Measurements from ENCODE around the gene ZBTB20.

Gene ZBTB20

DNA sequence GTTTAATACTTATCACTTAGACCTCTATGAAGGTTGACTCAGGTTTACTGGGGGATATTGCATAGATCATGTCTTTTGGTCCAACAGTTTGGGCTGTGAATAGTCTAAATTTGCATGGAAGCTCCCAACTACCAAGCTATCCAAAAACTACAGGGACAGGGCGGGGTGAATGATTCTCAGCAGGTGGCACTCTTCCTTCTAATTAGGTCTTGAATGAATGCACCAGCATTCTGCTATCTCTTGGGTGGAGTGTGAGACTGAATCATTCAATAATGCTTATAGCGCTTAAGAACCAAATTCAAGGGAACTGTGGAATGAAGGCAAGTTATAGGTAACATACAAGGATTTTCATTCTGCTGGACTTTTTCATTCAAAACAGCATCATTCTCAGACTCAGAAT, 507.0 kb downstream of the ZBTB20 start:
- DNase-seq (ENCODE audit: low spot score in 2 of 2) (no peak), ATAC-seq (ENCODE audit: low read depth) (no peak)
- peaks cover 24% of the 10 kb centered on the region for H3K36me3 Mint-ChIP-seq
- H3K4me1 Mint-ChIP-seq, result no peaks in the 10 kb centered on the region
- H3K4me3 Mint-ChIP-seq, result no peak overlapping the region
- no peak overlapping the region for H3K27ac Mint-ChIP-seq
- no peaks in the 10 kb centered on the region for H3K27me3 Mint-ChIP-seq
- peaks cover 14% of the 10 kb centered on the region for H3K9me3 Mint-ChIP-seq

- Mint-ChIP-seq H3K27ac (no peak overlapping the region), H3K27me3 (no peaks in the 10 kb centered on the region), H3K4me1 (no peaks in the 10 kb centered on the region), H3K36me3 (peaks cover 24% of the 10 kb centered on the region), H3K4me3 (no peak overlapping the region), H3K9me3 (peaks cover 14% of the 10 kb centered on the region)
- DNase-seq (ENCODE audit: low spot score in 2 of 2), result no peak
- no peak for ATAC-seq (ENCODE audit: low read depth)
Measured at GRCh38 chr3:114639171-114639570, 507.9 kb downstream of the ZBTB20 start.

DNA sequence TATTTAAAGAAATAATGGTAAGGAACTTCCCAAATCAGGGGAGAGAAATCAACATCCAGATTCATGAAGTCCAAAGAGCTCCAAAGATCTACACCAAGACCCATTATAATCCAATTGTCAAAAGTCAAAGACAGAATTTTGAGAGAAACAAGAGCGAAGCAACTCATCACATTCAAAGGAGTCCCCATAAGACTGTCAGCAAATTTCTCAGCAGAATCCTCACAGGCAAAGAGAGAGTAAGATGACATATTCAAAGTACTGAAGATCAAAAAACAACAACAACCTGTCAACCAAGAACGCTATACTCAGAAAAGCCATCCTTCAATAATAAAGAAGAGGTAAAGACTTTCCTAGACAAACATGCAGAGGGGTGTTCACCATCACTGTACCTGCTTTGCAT, 511.2 kb downstream of the ZBTB20 start:
- peaks cover 24% of the 10 kb centered on the region for H3K36me3 Mint-ChIP-seq
- no peak overlapping the region for H3K27ac Mint-ChIP-seq
- H3K4me3 Mint-ChIP-seq, result no peak overlapping the region
- DNase-seq (ENCODE audit: low spot score in 2 of 2) (no peak), ATAC-seq (ENCODE audit: low read depth) (no peak)
- peaks cover 14% of the 10 kb centered on the region for H3K9me3 Mint-ChIP-seq
- H3K4me1 Mint-ChIP-seq, result no peaks in the 10 kb centered on the region
- H3K27me3 Mint-ChIP-seq, result no peaks in the 10 kb centered on the region

GRCh38 chr3:114634635-114635034, 512.5 kb downstream of the ZBTB20 start:
- H3K27me3 Mint-ChIP-seq, result no peaks in the 10 kb centered on the region
- H3K36me3 Mint-ChIP-seq, result peaks cover 24% of the 10 kb centered on the region
- DNase-seq (ENCODE audit: low spot score in 2 of 2) (no peak), ATAC-seq (ENCODE audit: low read depth) (no peak)
- H3K27ac Mint-ChIP-seq, result no peak overlapping the region
- no peak overlapping the region for H3K4me3 Mint-ChIP-seq
- no peaks in the 10 kb centered on the region for H3K4me1 Mint-ChIP-seq
- H3K9me3 Mint-ChIP-seq, result peaks cover 14% of the 10 kb centered on the region

DNA sequence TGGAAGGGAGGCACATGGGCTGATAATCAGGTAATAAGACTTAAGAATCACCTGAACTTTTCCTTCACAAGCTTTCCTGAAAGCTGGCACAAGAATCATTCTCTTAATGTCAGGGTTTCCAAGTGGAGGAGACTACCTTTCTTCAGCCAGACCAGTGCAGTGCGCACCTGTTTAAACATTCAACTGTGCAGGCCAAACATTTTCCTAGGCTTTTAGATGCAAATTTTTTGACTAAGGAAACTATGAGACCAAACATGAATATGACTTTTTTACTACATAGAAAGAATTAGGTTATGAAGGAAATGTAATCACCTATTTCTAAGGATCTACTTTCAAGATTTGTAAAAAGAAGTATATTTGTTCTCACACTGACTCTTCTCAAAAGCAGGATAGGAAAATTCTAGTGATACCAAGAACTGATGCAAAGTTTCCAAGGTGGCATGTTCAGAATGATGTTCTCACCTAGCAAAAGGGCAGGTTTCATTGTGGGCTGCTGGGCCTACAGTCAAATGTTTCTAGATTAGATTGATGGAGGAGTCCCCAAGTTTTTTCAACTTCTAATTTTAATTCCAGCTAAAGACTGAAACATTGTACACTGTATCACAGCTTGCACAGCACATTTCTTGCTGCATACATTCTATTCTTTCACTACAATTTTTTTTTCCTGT, 514.2 kb downstream of the ZBTB20 start:
- Mint-ChIP-seq H3K36me3 (peaks cover 23% of the 10 kb centered on the region), H3K9me3 (peaks cover 14% of the 10 kb centered on the region), H3K27ac (no peak overlapping the region), H3K4me3 (no peak overlapping the region), H3K4me1 (peaks cover 5% of the 10 kb centered on the region), H3K27me3 (no peaks in the 10 kb centered on the region)
- DNase-seq (ENCODE audit: low spot score in 2 of 2) (no peak), ATAC-seq (ENCODE audit: low read depth) (no peak)

DNA sequence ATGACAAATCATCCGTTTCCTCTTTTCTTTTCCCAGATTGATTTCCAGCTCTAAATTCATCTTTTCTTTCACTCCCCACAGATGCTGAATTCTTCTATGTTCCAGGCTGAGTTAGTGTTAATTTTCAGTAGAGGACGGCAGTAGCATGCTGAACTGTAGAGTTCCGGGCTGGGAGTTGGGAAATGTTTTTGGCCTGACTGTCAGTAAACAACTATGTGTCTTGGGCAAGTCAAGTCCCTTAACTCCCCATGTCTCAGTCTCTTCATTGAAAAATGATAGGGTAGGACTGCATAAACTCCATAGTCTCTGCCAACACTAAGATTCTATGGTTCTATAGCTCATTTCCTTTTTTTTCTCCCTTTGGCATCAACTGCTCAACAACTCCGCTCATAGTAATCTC, 519.3 kb downstream of the ZBTB20 start:
- Mint-ChIP-seq H3K4me3 (no peak overlapping the region), H3K36me3 (peaks cover 16% of the 10 kb centered on the region), H3K9me3 (no peaks in the 10 kb centered on the region), H3K27me3 (no peaks in the 10 kb centered on the region), H3K4me1 (peaks cover 32% of the 10 kb centered on the region), H3K27ac (peak overlapping the region; percentile 72)
- no peak for ATAC-seq (ENCODE audit: low read depth)
- DNase-seq (ENCODE audit: low spot score in 2 of 2), result no peak

DNA sequence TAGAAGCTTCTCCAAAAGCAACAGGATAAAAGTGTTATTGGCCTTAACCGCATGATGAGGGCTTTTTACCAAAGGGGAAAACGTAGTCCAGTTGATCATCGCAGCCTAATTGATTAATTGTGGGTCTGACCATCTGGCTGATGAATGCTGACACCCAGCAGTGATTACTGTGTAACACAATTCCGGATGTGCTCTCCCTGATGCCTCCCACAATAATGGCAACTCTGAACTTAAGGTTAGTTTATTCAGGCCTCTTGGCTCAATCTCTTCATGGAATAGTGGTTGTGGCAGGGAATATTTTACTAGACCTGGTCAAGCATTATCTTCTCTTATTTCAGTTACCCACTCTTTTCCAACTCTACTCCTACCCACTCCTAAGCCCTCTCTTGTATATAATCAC, 520.3 kb downstream of the ZBTB20 start:
- ATAC-seq (ENCODE audit: low read depth) (no peak), DNase-seq (ENCODE audit: low spot score in 2 of 2) (no peak)
- no peak overlapping the region for H3K27ac Mint-ChIP-seq
- H3K27me3 Mint-ChIP-seq, result no peaks in the 10 kb centered on the region
- H3K36me3 Mint-ChIP-seq, result peaks cover 16% of the 10 kb centered on the region
- peaks cover 32% of the 10 kb centered on the region for H3K4me1 Mint-ChIP-seq
- no peaks in the 10 kb centered on the region for H3K9me3 Mint-ChIP-seq
- no peak overlapping the region for H3K4me3 Mint-ChIP-seq

GRCh38 chr3:114624571-114625181, 522.4 kb downstream of the ZBTB20 start:
- DNase-seq (ENCODE audit: low spot score in 2 of 2), result no peak
- no peak for ATAC-seq (ENCODE audit: low read depth)

DNA sequence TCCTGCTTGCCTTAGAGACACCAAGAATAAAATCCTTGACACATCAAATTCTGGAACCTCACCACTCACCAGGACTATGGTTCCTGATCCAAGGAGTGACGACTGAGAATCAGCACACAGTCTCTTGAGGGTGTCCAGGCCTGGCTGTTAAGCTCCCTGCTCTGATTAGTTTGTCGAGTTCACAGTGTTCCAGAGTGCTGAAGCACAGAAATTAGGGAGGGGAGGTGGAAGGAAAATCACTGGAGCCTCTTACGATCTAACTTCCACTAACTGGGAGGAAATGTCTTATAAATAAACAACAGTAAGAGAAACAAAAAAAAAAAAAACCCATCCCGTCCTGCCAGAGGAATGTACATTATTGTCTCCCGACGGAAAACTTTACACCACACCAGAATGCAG, 523.0 kb downstream of the ZBTB20 start:
- Mint-ChIP-seq H3K4me1 (peaks cover 32% of the 10 kb centered on the region), H3K27me3 (no peaks in the 10 kb centered on the region), H3K27ac (peak overlapping the region; percentile 55), H3K4me3 (no peak overlapping the region), H3K36me3 (peaks cover 20% of the 10 kb centered on the region), H3K9me3 (no peaks in the 10 kb centered on the region)
- ATAC-seq (ENCODE audit: low read depth) (no peak), DNase-seq (ENCODE audit: low spot score in 2 of 2) (no peak)

More at GRCh38 chr3:114624571-114625181, 522.4 kb downstream of the ZBTB20 start:
- H3K4me1 Mint-ChIP-seq, result peaks cover 32% of the 10 kb centered on the region
- H3K36me3 Mint-ChIP-seq, result peaks cover 20% of the 10 kb centered on the region
- H3K27me3 Mint-ChIP-seq, result no peaks in the 10 kb centered on the region
- H3K27ac Mint-ChIP-seq, result peak overlapping the region; percentile 55
- no peaks in the 10 kb centered on the region for H3K9me3 Mint-ChIP-seq
- H3K4me3 Mint-ChIP-seq, result no peak overlapping the region

GRCh38 chr3:114623420-114624046, 523.6 kb downstream of the ZBTB20 start:
- Mint-ChIP-seq H3K36me3 (peaks cover 20% of the 10 kb centered on the region), H3K27me3 (no peaks in the 10 kb centered on the region), H3K4me3 (no peak overlapping the region), H3K4me1 (peaks cover 32% of the 10 kb centered on the region), H3K27ac (no peak overlapping the region), H3K9me3 (no peaks in the 10 kb centered on the region)
- ATAC-seq (ENCODE audit: low read depth) (peak; percentile 71), DNase-seq (ENCODE audit: low spot score in 2 of 2) (no peak)

- Mint-ChIP-seq H3K27ac (no peak overlapping the region), H3K4me1 (peaks cover 24% of the 10 kb centered on the region), H3K36me3 (peaks cover 14% of the 10 kb centered on the region), H3K27me3 (no peaks in the 10 kb centered on the region), H3K9me3 (no peaks in the 10 kb centered on the region), H3K4me3 (no peak overlapping the region)
- no peak for DNase-seq (ENCODE audit: low spot score in 2 of 2)
- ATAC-seq (ENCODE audit: low read depth), result no peak
Measured at GRCh38 chr3:114622001-114622400, 525.1 kb downstream of the ZBTB20 start.

GRCh38 chr3:114619771-114620170, 527.3 kb downstream of the ZBTB20 start:
- H3K4me1 Mint-ChIP-seq, result peaks cover 12% of the 10 kb centered on the region
- H3K27me3 Mint-ChIP-seq, result no peaks in the 10 kb centered on the region
- no peak for DNase-seq (ENCODE audit: low spot score in 2 of 2)
- no peak overlapping the region for H3K4me3 Mint-ChIP-seq
- H3K9me3 Mint-ChIP-seq, result no peaks in the 10 kb centered on the region
- H3K36me3 Mint-ChIP-seq, result peaks cover 11% of the 10 kb centered on the region
- ATAC-seq (ENCODE audit: low read depth), result no peak
- no peak overlapping the region for H3K27ac Mint-ChIP-seq

GRCh38 chr3:114615523-114616085, 531.5 kb downstream of the ZBTB20 start:
- Mint-ChIP-seq H3K4me3 (no peak overlapping the region), H3K4me1 (peaks cover 4% of the 10 kb centered on the region), H3K27me3 (no peaks in the 10 kb centered on the region), H3K9me3 (peaks cover 2% of the 10 kb centered on the region), H3K27ac (no peak overlapping the region), H3K36me3 (peaks cover 10% of the 10 kb centered on the region)
- ATAC-seq (ENCODE audit: low read depth) (no peak), DNase-seq (ENCODE audit: low spot score in 2 of 2) (no peak)

DNA sequence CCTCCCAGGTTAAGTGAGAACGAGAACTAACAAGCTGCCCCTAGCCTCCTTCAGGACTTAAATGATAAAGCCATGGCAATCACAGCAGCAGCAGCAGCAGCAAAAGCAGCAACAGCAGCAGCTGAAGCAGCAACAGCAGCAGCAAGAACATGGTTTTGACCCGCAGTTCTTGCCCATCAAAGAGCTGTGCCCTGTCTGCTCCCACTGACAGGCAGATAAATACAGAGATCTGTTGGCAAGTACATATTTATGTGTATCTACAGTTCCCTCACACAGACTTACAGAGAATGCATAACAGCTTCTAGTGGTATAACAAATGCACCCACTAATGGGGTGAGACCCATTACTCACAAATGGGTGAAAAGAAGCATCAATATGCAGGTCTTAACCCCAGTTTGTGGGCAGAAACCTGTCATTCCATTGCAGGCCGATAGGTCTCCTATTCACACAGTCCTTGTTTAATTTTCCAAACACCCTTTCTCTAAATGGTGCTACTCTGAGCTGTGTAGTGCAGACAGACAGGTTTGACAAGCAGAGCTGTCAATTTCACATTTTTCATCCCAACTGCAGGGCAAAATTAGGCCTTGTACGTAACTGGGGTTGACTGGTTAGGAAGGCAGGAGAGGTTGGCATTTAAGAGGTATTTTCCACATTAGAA, 537.0 kb downstream of the ZBTB20 start:
- no peak overlapping the region for H3K27ac Mint-ChIP-seq
- no peak for DNase-seq (ENCODE audit: low spot score in 2 of 2)
- H3K4me3 Mint-ChIP-seq, result no peak overlapping the region
- H3K27me3 Mint-ChIP-seq, result no peaks in the 10 kb centered on the region
- no peak for ATAC-seq (ENCODE audit: low read depth)
- H3K4me1 Mint-ChIP-seq, result peaks cover 13% of the 10 kb centered on the region
- peaks cover 2% of the 10 kb centered on the region for H3K9me3 Mint-ChIP-seq
- peaks cover 14% of the 10 kb centered on the region for H3K36me3 Mint-ChIP-seq
